Activated CD8-positive, alpha-beta memory T cell treated with anti-CD3 and anti-CD28 coated beads, Interleukin-2, amount 50 U/mL, for 48 hours (primary cell): ENCODE measurements around the gene CAMTA1.

ENCODE experiments used
- DNase-seq: peaks from one replicate; pipeline ENCODE4 v3.0.0-alpha.2; 2020

The CAMTA1 gene

GRCh38 chr1:6987940-6988339 lies 202.7 kb downstream of the CAMTA1 start:
- no peak for DNase-seq

- no peak for DNase-seq
These were observed 203.5 kb downstream of the CAMTA1 start for GRCh38 chr1:6988796-6989195.

- no peak for DNase-seq
These were observed 204.2 kb downstream of the CAMTA1 start for GRCh38 chr1:6989212-6990159.

GRCh38 chr1:6991266-6991665 lies 206.0 kb downstream of the CAMTA1 start:
- DNase-seq, result no peak

- DNase-seq, result no peak
These were observed 210.5 kb downstream of the CAMTA1 start for GRCh38 chr1:6995789-6996188.

- no peak for DNase-seq
These were observed 211.1 kb downstream of the CAMTA1 start for GRCh38 chr1:6996371-6996770.

- DNase-seq, result no peak
These were observed 211.6 kb downstream of the CAMTA1 start for GRCh38 chr1:6996866-6997265.

- no peak for DNase-seq
These were observed 213.0 kb downstream of the CAMTA1 start for GRCh38 chr1:6998267-6998666.

GRCh38 chr1:6999826-7000225 lies 214.6 kb downstream of the CAMTA1 start:
- no peak for DNase-seq

GRCh38 chr1:7000720-7001119 lies 215.5 kb downstream of the CAMTA1 start:
- DNase-seq, result no peak

- no peak for DNase-seq
These were observed 217.5 kb downstream of the CAMTA1 start for GRCh38 chr1:7002728-7003127.

GRCh38 chr1:7003676-7004075 lies 218.4 kb downstream of the CAMTA1 start:
- DNase-seq, result no peak

GRCh38 chr1:7004181-7004580 lies 218.9 kb downstream of the CAMTA1 start:
- no peak for DNase-seq

GRCh38 chr1:7005762-7006161 lies 220.5 kb downstream of the CAMTA1 start:
- no peak for DNase-seq

- peak; percentile 8 for DNase-seq
These were observed 222.0 kb downstream of the CAMTA1 start for GRCh38 chr1:7006996-7007871.

GRCh38 chr1:7007902-7008301 lies 222.6 kb downstream of the CAMTA1 start:
- no peak for DNase-seq

GRCh38 chr1:7008331-7008730 lies 223.1 kb downstream of the CAMTA1 start:
- DNase-seq, result peak; percentile 30

- DNase-seq, result no peak
These were observed 223.9 kb downstream of the CAMTA1 start for GRCh38 chr1:7008975-7009740.

- no peak for DNase-seq
These were observed 224.7 kb downstream of the CAMTA1 start for GRCh38 chr1:7009741-7010525.

- no peak for DNase-seq
These were observed 225.4 kb downstream of the CAMTA1 start for GRCh38 chr1:7010534-7011200.

- DNase-seq, result no peak
These were observed 226.6 kb downstream of the CAMTA1 start for GRCh38 chr1:7011826-7012225.
